ENCODE measurements around the gene ABHD16A. TPM values are rescaled to one million over a fixed set of nuclear protein-coding genes. Genes with fewer than 3 reads are reported as not detected.

Gene ABHD16A
- total RNA-seq, 1 experiment from 2014 or later: 47.2 TPM

- Histone ChIP-seq H3K4me1 (ENCODE audit: control insufficient read depth, insufficient read depth, low read length) (no peaks in the 10 kb centered on the region), H3K9me3 (ENCODE audit: control insufficient read depth, insufficient read depth, low read depth, low read length) (no peaks in the 10 kb centered on the region), H3K27me3 (ENCODE audit: control insufficient read depth, insufficient read depth, low read length) (no peaks in the 10 kb centered on the region), H3K27ac (ENCODE audit: low read length) (no peak overlapping the region), H3K36me3 (ENCODE audit: control insufficient read depth, insufficient read depth, low read length) (0 out of 2 replicates have a peak, but pooled peaks cover 5% of the 10 kb centered on the region), H3K4me3 (ENCODE audit: low read depth in 2 of 2, low read length in 2 of 2) (no peak overlapping the region)
- ATAC-seq: no peak
- CTCF ChIA-PET: no interaction called here
- in situ Hi-C loops (cut with HindIII; ENCODE audit: low pct_unique_long_range_greater_than_20kb, low sequenced_read_pairs): no loop called here
- intact Hi-C loops (cut with micrococcal nuclease; ENCODE audit: unreplicated experiment): no loop called here
- TF ChIP-seq CTCF (IDR thresholded peaks at IDR 0.05): no peak
- no peak for TF ChIP-seq TCF7L2 (IDR thresholded peaks at IDR 0.05; ENCODE audit: low read depth, low read length)
- TF ChIP-seq SIN3A (IDR thresholded peaks at IDR 0.05; ENCODE audit: borderline replicate concordance, insufficient read depth, low read depth, low read length): no peak
- TF ChIP-seq POLR2AphosphoS5 (IDR thresholded peaks at IDR 0.05; ENCODE audit: low read depth, low read length): no peak
- no peak for TF ChIP-seq REST (IDR thresholded peaks at IDR 0.05; ENCODE audit: insufficient read depth in 1 of 2, low read depth in 2 of 2, low read length in 1 of 2)
- POLR2A ChIA-PET: interaction anchor here (0.6 to 0.7 kb wide), 3 partner anchors 29 to 116 kb away, joined by 3 to 11 read pairs (median 6); partner anchors contain the start of gene LSM2
- BruUV-seq (replicated peaks): no TSS peak
- no peak for DNase-seq (ENCODE audit: low read depth, low spot score)
Measured at GRCh38 chr6:31690231-31691077, 12.7 kb downstream of the ABHD16A start.

GRCh38 chr6:31689249-31690110 is 13.6 kb downstream of the ABHD16A start:
- TF ChIP-seq TCF7L2 (IDR thresholded peaks at IDR 0.05; ENCODE audit: low read depth, low read length) (no peak), CTCF (IDR thresholded peaks at IDR 0.05) (no peak; the same call in 1 of the 2 replicates), REST (IDR thresholded peaks at IDR 0.05; ENCODE audit: insufficient read depth in 1 of 2, low read depth in 2 of 2, low read length in 1 of 2) (no peak)
- no peaks in the 10 kb centered on the region for H3K27me3 ChIP-seq (ENCODE audit: control insufficient read depth, insufficient read depth, low read length)
- no peaks in the 10 kb centered on the region for H3K4me1 ChIP-seq (ENCODE audit: control insufficient read depth, insufficient read depth, low read length)
- intact Hi-C loops (cut with micrococcal nuclease; ENCODE audit: unreplicated experiment): no loop called here
- no peak overlapping the region for H3K4me3 ChIP-seq (ENCODE audit: low read depth in 2 of 2, low read length in 2 of 2)
- ChIA-PET POLR2A (interaction anchor here (0.7 kb wide), 1 partner anchor 38 kb away, joined by 3 read pairs; no protein-coding TSS in a partner anchor), CTCF (no interaction called here)
- H3K36me3 ChIP-seq (ENCODE audit: control insufficient read depth, insufficient read depth, low read length): 0 out of 2 replicates have a peak, but pooled peaks cover 5% of the 10 kb centered on the region
- no peak for ATAC-seq
- no peak for DNase-seq (ENCODE audit: low read depth, low spot score)
- no TSS peak for BruUV-seq (replicated peaks)
- no peak overlapping the region for H3K27ac ChIP-seq (ENCODE audit: low read length)
- in situ Hi-C loops (cut with HindIII; ENCODE audit: low pct_unique_long_range_greater_than_20kb, low sequenced_read_pairs): no loop called here
- H3K9me3 ChIP-seq (ENCODE audit: control insufficient read depth, insufficient read depth, low read depth, low read length): no peaks in the 10 kb centered on the region

All from Panc1 (cell line).